HEK293 (cell line): ENCODE measurements around the gene HERC2.

Experiments used
- CTCF ChIA-PET: fragments of 350-600 bp; formaldehyde crosslinking; extraction: SDS; loops from one replicate; lab custom pipeline; 2021; ENCODE audit warnings: antibody characterized with exemption; lab: Yijun Ruan, JAX
- POLR2A ChIA-PET: fragments of 300-600 bp; formaldehyde crosslinking; extraction: SDS; loops from one replicate; lab custom pipeline; 2020; ENCODE audit warnings: antibody characterized with exemption, inconsistent platforms; lab: Yijun Ruan, JAX
- H3K27ac ChIP-seq: fragments of 200-500 bp; sonication (Bioruptor generic); 2 replicates; pipeline ENCODE4 v1.5.1; 2014; ENCODE audit warnings: low read depth, low read length, control low read depth, inconsistent platforms; ENCODE audit errors: extremely low read depth
- H3K36me3 ChIP-seq, 2 experiments: fragments of 200-500 bp in 1 of 2; sonication (Bioruptor generic) in 1 of 2; 1 replicate in 1 of 2; 2 replicates in 1 of 2; pipeline ENCODE4 v1.5.1; 2014 to 2017; ENCODE audit warnings: inconsistent platforms in 2 of 2, low read length in 2 of 2; ENCODE audit not compliant: control insufficient read depth in 2 of 2, insufficient read depth in 1 of 2
- H3K4me1 ChIP-seq: fragments of 200-500 bp; sonication (Bioruptor generic); 2 replicates; pipeline ENCODE4 v1.5.1; 2014; ENCODE audit warnings: mild to moderate bottlenecking, low read length, inconsistent platforms; ENCODE audit not compliant: control insufficient read depth, insufficient read depth
- H3K4me3 ChIP-seq: 2 replicates; pipeline ENCODE4 v1.5.1; 2011; ENCODE audit warnings: low read depth, mild to moderate bottlenecking, control low read depth, low read length, moderate library complexity
- H3K9me3 ChIP-seq: fragments of 200-500 bp; sonication (Bioruptor generic); 2 replicates; pipeline ENCODE4 v1.5.1; 2014; ENCODE audit warnings: low read depth, low read length, inconsistent platforms; ENCODE audit not compliant: control insufficient read depth, insufficient read depth
- SCRT1 ChIP-seq: fragments of 450-650 bp; formaldehyde crosslinking; IDR thresholded peaks from 2 replicates; pipeline ENCODE4 v1.5.1; 2016; ENCODE audit warnings: missing biosample characterization, missing genetic modification characterization, borderline replicate concordance
- ZBTB17 ChIP-seq: fragments of 450-650 bp; formaldehyde crosslinking; IDR thresholded peaks from 2 replicates; pipeline ENCODE4 v1.5.1; 2016; ENCODE audit warnings: missing biosample characterization, missing genetic modification characterization
- ZBTB48 ChIP-seq: fragments of 450-650 bp; formaldehyde crosslinking; IDR thresholded peaks from 2 replicates; pipeline ENCODE4 v1.5.1; 2016; ENCODE audit warnings: missing biosample characterization, missing genetic modification characterization
- ZIC2 ChIP-seq: fragments of 450-650 bp; formaldehyde crosslinking; IDR thresholded peaks from 2 replicates; pipeline ENCODE4 v1.5.1; 2016; ENCODE audit warnings: missing biosample characterization, missing genetic modification characterization
- ZNF366 ChIP-seq: fragments of 450-650 bp; formaldehyde crosslinking; conservative IDR thresholded peaks from 2 replicates; pipeline ENCODE4 v1.5.1; 2016; ENCODE audit warnings: missing biosample characterization, missing genetic modification characterization
- ZNF571 ChIP-seq: fragments of 450-650 bp; formaldehyde crosslinking; IDR thresholded peaks from 2 replicates; pipeline ENCODE4 v1.5.0; 2017; ENCODE audit warnings: missing biosample characterization, missing genetic modification characterization
- ZNF664 ChIP-seq: fragments of 450-650 bp; formaldehyde crosslinking; IDR thresholded peaks from 2 replicates; pipeline ENCODE4 v1.5.1; 2016; ENCODE audit warnings: missing biosample characterization, missing genetic modification characterization
- ZNF670 ChIP-seq: fragments of 450-650 bp; formaldehyde crosslinking; IDR thresholded peaks from 2 replicates; pipeline ENCODE4 v1.5.1; 2016; ENCODE audit warnings: missing biosample characterization, missing genetic modification characterization, low read depth
- ZNF776 ChIP-seq: fragments of 450-650 bp; formaldehyde crosslinking; IDR thresholded peaks from 2 replicates; pipeline ENCODE4 v1.5.0; 2017; ENCODE audit warnings: missing biosample characterization, missing genetic modification characterization, borderline replicate concordance
- ZSCAN16 ChIP-seq: fragments of 450-650 bp; formaldehyde crosslinking; IDR thresholded peaks from 2 replicates; pipeline ENCODE4 v1.5.1; 2016; ENCODE audit warnings: missing biosample characterization, missing genetic modification characterization
- TF ChIP-seq, protein P1 (sequence below): fragments of 450-650 bp; formaldehyde crosslinking; IDR thresholded peaks from 2 replicates; pipeline ENCODE4 v1.5.1; 2017; ENCODE audit warnings: missing biosample characterization, missing genetic modification characterization
- TF ChIP-seq, protein P2 (sequence below): fragments of 450-650 bp; formaldehyde crosslinking; IDR thresholded peaks from 2 replicates; pipeline ENCODE4 v1.5.1; 2016; ENCODE audit warnings: missing biosample characterization, missing genetic modification characterization
- TF ChIP-seq, protein P3 (sequence below): fragments of 450-650 bp; formaldehyde crosslinking; IDR thresholded peaks from 2 replicates; pipeline ENCODE4 v1.5.1; 2017; ENCODE audit warnings: missing biosample characterization, missing genetic modification characterization

Gene HERC2

DNA sequence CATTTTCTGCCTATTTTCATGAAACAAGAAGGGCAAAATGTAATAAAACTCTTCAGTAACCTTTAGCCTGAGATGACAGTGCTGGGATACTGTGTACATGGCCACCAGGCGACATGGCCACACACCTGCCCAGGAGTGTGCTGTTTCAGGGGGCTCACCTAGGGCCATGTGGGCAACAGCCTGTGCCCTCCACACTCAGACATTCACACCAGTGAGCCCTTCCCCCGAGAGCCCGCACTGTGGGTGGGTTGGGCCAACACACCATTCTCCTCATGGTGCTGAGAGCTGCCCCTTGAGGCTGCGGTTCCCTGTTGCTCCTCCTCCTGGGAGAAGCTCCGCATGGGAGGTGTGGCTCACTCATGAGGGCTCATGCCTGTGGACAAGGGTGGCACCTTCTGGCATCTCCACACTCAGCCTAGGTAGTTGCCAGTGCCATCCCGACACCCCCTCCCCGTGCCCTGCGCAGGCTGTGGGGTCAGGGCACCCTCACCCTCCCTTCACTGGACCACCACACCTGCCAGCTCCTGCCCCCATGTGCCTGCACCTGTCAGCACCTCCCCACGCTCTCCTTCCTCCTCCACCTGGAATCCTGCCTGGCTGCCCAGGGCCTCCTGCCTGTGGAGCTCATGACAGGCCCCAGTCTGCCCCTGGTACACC, 242.5 kb downstream of the HERC2 start:
- no peaks in the 10 kb centered on the region for H3K36me3 ChIP-seq
- no peaks in the 10 kb centered on the region for H3K9me3 ChIP-seq
- H3K4me1 ChIP-seq: no peaks in the 10 kb centered on the region
- CTCF ChIA-PET: interaction anchor here (0.6 kb wide), 3 partner anchors 16 to 815 kb away, joined by 3 to 5 read pairs (median 4); no protein-coding TSS in a partner anchor
- TF ChIP-seq ZBTB48 (tag by site-specific recombination) (no peak), ZNF670 (no peak), ZIC2 (tag by site-specific recombination) (peak; percentile 28; the same call in 1 of the 2 replicates)
- H3K27ac ChIP-seq: no peak overlapping the region
- H3K4me3 ChIP-seq: no peak overlapping the region
- POLR2A ChIA-PET: no interaction called here

DNA sequence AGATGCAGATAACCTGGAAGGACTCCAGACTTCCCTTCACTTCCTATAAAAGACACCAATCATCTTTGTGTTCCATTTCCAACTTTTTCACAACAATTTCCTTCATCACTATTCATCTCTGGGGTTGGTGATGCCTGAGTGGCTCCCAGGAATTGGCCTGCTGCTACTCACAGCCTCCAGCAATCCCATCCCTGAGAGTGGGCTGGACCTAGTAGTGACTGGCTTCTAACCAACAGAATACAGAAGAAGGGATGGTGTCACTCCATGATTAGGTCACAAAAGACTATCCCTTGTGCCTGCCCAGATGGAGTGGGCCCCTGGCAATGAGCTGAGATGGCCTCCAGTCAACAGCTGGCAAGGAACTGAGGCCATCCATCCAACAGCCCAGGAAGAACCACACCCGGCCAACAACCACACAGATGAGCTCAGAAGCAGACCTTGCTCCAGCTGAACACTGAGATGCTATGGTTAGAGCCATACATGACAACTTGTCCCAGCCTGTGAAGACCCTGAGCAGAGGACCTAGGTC, 243.7 kb downstream of the HERC2 start:
- H3K27ac ChIP-seq: no peak overlapping the region
- ChIA-PET POLR2A (no interaction called here), CTCF (interaction anchor here (0.7 to 0.8 kb wide), 2 partner anchors 54 to 551 kb away, joined by 3 to 5 read pairs; no protein-coding TSS in a partner anchor)
- H3K4me3 ChIP-seq: no peak overlapping the region
- H3K36me3 ChIP-seq: no peaks in the 10 kb centered on the region
- no peaks in the 10 kb centered on the region for H3K9me3 ChIP-seq
- TF ChIP-seq, protein P1, sequence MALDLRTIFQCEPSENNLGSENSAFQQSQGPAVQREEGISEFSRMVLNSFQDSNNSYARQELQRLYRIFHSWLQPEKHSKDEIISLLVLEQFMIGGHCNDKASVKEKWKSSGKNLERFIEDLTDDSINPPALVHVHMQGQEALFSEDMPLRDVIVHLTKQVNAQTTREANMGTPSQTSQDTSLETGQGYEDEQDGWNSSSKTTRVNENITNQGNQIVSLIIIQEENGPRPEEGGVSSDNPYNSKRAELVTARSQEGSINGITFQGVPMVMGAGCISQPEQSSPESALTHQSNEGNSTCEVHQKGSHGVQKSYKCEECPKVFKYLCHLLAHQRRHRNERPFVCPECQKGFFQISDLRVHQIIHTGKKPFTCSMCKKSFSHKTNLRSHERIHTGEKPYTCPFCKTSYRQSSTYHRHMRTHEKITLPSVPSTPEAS: no peak
- TF ChIP-seq, protein P2, sequence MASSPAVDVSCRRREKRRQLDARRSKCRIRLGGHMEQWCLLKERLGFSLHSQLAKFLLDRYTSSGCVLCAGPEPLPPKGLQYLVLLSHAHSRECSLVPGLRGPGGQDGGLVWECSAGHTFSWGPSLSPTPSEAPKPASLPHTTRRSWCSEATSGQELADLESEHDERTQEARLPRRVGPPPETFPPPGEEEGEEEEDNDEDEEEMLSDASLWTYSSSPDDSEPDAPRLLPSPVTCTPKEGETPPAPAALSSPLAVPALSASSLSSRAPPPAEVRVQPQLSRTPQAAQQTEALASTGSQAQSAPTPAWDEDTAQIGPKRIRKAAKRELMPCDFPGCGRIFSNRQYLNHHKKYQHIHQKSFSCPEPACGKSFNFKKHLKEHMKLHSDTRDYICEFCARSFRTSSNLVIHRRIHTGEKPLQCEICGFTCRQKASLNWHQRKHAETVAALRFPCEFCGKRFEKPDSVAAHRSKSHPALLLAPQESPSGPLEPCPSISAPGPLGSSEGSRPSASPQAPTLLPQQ (tag by site-specific recombination): 0 out of 2 replicates have a peak, but pooled peaks have one; percentile 26
- TF ChIP-seq ZNF571 (tag by site-specific recombination): no peak
- H3K4me1 ChIP-seq: no peaks in the 10 kb centered on the region

DNA sequence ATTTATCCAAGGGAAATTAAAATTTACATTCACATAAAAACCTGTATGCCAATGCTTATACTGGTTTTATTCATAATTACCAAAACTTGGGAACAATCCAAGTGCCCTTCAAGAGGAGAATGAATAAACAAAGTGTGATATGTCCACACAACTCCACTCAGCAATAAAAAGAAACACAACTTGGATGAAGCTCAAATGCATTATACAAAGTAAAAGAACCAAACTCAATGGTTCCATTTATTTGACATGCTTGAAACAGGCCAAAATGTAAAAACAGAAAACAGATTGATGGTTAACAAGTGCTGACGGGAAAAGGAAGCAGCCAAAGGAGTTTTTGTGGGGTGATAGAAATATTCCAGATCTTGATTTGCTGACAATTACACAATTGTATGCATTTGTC, 246.4 kb downstream of the HERC2 start:
- TF ChIP-seq ZSCAN16 (tag by site-specific recombination): no peak
- TF ChIP-seq, protein P3, sequence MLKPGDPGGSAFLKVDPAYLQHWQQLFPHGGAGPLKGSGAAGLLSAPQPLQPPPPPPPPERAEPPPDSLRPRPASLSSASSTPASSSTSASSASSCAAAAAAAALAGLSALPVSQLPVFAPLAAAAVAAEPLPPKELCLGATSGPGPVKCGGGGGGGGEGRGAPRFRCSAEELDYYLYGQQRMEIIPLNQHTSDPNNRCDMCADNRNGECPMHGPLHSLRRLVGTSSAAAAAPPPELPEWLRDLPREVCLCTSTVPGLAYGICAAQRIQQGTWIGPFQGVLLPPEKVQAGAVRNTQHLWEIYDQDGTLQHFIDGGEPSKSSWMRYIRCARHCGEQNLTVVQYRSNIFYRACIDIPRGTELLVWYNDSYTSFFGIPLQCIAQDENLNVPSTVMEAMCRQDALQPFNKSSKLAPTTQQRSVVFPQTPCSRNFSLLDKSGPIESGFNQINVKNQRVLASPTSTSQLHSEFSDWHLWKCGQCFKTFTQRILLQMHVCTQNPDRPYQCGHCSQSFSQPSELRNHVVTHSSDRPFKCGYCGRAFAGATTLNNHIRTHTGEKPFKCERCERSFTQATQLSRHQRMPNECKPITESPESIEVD (tag by site-specific recombination): peak; percentile 31
- Histone ChIP-seq H3K9me3 (no peaks in the 10 kb centered on the region), H3K4me3 (no peak overlapping the region), H3K4me1 (no peaks in the 10 kb centered on the region), H3K36me3 (no peaks in the 10 kb centered on the region), H3K27ac (no peak overlapping the region)
- POLR2A ChIA-PET: no interaction called here
- CTCF ChIA-PET: no interaction called here

DNA sequence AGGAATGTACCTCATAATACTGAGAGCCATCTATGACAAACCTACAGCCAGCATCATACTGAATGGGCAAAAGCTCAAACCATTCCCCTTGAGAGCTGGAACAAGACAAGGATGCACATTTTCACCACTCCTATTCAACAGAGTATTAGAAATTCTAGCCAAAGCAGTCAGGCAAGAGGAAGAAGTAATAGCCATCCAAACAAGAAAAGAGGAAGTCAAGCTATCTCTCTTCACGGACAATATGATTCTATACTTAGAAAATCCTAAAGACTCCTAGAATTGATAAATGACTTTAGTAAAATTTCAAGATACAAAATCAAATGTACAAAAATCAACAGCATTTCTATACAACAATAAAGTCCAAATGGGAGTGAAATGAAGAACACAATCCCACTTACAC, 253.0 kb downstream of the HERC2 start:
- CTCF ChIA-PET: no interaction called here
- TF ChIP-seq SCRT1 (tag by site-specific recombination) (no peak), ZNF664 (tag by site-specific recombination) (no peak), ZIC2 (tag by site-specific recombination) (no peak), ZBTB17 (no peak), ZNF366 (tag by site-specific recombination) (no peak), ZNF776 (tag by site-specific recombination) (no peak)
- TF ChIP-seq, protein P2 (tag by site-specific recombination): no peak

More for the DNA sequence above, 253.0 kb downstream of the HERC2 start:
- H3K4me3 ChIP-seq: no peak overlapping the region
- no peaks in the 10 kb centered on the region for H3K36me3 ChIP-seq
- no peaks in the 10 kb centered on the region for H3K4me1 ChIP-seq
- H3K27ac ChIP-seq: no peak overlapping the region
- POLR2A ChIA-PET: no interaction called here
- no peaks in the 10 kb centered on the region for H3K9me3 ChIP-seq
